HG02885 (cell line): ENCODE results near the gene GAL3ST3.
"Not testable (repeated sequence)": the region's sequence is repeated elsewhere in the genome, so short reads cannot be mapped to it uniquely, and the experiment has no call there.

Experiments used
- ATAC-seq: cut with Tn5 transposase; IDR thresholded peaks from one replicate; pipeline ENCODE4 v1.9.1; 2021; ENCODE audit warnings: mild to moderate bottlenecking; ENCODE audit not compliant: unreplicated experiment, poor library complexity

GAL3ST3 gene

DNA sequence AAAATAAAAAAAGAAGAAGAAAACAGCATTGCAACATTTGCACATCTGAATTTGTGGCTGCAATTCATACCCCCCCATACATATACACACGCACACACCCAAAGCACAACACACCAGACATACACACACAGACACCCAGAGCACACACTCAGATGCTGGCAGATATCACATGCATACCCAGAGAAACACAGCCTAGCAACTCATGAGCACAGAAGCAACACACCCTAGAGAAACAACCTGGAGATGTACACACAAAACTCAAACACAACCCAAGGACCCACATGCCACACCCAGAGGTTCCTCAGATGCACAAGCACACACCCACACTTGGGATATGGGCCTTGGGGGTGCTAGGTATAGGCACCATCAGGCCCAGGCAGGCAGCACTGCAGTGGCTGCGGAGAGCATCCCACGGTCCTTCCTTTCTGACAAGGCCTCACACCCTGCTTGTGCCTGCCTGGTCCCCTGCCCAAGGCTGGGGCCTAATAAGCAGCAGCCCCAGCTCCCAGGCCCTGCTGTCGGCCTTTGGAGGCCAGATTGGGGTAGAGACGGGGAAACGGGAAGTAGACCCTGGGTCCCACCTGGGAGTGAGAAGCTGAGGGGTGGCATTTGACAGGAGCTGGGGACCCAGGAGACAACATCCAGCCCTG lies 34.0 kb downstream of the GAL3ST3 start:
- no peak for ATAC-seq

DNA sequence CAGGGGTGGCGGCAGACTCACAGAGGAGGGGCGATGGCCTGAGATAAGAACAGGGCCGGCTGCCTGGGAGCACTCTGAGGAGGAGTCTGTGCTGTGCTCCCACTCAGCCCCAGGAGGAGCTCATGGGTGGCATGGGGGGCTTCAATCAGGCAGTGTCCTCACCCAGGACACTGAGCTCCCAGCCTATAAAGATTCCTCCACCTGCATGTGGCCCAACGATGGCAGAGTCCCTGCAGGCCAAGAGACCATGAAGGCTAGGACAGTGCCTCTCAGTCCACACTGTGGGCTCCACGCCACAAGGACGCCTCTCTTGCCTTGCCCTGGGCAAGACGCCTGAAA lies 35.2 kb downstream of the GAL3ST3 start:
- ATAC-seq, result no peak

DNA sequence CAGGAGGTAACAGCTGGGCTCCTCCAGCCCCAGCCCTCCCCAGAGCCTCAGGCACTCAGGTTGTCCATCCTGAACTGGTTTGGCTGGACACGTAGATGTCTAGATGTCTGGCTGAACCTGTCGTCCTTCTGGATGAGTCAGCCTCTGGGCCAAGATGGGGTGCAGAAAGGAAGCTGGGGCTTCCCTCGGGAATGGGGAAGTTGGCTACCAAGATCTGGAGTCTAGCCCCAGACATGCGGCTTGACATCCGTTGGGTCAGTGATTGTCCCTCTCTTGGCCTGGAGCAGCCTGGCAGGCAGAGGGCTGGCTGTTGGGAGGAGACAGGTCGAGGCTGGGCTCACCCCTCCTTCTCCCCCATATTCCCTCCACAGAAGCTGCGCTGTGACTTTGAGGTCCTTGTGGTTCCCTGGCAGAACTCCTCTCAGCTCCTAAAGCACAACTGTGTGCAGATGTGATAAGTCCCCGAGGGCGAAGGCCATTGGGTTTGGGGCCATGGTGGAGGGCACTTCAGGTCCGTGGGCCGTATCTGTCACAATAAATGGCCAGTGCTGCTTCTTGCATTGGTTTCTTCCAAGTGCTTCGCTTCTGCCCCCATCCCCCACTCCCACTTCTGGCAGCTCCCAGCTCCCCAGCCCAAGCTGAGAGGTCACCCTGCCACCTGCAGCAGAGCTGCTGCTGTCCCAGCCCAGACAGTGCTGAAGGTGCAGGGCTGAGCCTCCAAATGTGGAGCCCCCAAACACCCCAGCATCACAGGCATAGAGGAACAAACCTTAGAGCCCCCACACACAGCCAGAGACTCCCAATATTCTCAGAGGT lies 35.8 kb downstream of the GAL3ST3 start:
- no peak for ATAC-seq

DNA sequence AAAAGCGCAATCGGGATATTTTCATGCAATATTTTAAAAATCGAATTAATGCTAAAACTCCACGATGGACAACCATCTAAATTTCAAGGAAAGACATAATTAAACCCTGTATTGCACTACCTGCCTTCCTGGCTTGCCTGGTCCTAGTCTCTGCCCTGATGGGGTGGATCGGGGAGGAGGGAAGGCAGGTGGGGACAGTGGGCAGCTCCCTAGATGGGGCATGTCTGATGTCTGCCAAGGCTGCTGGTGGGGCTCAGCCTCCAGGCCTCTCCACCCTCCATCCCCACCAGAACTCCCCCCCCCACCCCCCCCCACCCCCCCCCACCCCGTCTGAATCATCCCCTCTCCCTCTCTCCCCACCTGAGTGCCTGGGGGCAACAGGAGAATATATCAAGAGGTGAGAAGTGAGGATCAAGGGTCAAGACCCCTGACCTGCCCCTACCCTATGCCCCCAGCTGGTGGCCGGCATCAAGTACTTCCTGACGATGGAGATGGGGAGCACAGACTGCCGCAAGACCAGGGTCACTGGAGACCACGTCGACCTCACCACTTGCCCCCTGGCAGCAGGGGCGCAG lies 36.5 kb downstream of the GAL3ST3 start:
- ATAC-seq, result no peak

DNA sequence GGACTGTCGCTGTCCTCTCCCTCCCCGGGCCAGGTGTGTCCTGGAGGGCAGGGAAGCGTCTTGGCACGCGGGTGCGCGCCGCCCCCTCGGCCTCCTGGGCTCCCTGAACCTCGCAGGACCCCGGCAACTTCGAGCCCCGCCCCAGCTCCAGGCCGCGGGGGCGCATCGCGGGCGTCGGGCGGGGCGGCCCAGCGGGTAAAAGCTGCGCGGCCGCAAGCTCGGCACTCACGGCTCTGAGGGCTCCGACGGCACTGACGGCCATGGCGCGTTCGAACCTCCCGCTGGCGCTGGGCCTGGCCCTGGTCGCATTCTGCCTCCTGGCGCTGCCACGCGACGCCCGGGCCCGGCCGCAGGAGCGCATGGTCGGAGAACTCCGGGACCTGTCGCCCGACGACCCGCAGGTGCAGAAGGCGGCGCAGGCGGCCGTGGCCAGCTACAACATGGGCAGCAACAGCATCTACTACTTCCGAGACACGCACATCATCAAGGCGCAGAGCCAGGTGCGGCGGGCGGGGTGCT lies 37.1 kb downstream of the GAL3ST3 start, which contains the start of gene CST6:
TSS of gene CST6 (plus strand) at position 224 of the 519 bp plus-strand sequence. CDS start at position 261, 37 bp downstream.
- ATAC-seq, result no peak

DNA sequence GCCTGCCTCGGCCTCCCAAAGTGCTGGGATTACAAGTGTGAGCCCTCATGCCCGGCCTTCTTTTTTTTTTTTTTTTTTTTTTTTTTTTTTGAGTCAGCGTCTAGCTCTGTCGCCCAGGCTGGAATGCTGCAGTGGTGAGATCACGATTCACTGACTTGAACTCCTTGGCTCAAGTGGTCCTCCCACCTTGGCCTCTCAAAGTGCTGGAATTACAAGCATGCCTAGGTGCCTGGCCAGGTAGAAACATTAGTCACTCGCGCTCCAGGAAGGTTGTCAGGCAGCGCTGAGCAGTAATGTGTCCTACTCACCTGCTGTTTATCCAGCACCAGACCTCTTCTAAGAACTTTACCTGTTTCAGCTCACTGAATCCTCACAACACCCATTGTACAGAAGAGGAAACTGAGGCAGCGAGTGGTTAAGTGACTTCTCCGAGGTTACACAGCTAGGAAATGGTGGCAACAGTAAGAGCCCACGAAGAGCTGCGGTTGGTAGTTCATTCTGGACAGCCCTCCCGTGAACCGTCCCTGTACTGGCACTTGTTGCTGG lies 37.6 kb downstream of the GAL3ST3 start:
- ATAC-seq, result no peak

DNA sequence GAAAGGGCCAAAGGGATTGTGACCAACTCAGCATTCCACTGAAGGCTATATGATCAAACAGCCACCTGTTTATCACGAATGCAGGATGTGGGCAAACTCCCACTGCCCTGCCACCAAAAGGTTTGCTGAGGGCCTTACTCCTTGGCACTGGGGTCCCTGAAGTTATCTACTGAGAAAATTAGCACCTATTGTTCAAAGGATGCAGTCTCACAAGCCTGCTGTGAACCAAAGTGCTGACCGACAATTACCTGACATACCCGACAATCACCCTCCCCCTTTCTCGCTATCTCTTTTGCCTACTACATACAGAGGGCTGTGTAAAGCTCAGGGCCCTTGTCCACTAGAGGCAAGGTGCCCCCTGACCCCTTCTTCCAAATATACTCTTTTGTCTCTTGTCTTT lies 38.9 kb downstream of the GAL3ST3 start:
- ATAC-seq, result not testable (repeated sequence)

DNA sequence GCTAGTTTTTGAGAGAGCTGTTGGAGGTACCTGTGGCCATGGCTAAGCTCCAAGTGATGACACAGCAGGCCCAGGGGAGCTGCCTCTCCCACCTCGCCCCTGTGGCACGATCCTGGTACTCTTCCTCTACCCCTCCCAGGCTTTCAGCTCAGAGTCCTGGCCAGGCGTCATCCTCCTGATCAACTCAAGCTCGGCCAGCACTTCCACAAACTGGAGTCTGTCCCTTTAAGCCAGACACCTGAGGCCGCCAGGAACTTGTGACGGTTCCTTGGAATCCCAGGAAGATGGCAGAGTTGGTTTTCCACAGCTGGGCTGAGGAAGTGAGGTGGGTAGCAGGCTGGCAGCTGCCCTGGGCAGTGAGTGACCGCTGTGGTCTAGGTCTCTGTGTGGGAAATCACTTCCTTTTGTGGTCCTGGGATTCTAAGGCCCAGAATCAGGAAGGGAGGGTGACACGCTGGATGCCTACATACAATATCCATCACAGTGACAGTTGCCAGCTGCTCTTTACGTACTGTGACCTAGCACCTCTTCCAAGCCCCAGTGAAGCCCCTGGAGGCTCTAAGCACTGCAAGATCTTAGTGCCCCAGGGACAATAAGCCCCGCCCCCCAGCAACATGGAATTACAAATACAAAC lies 40.4 kb downstream of the GAL3ST3 start:
- ATAC-seq, result no peak

DNA sequence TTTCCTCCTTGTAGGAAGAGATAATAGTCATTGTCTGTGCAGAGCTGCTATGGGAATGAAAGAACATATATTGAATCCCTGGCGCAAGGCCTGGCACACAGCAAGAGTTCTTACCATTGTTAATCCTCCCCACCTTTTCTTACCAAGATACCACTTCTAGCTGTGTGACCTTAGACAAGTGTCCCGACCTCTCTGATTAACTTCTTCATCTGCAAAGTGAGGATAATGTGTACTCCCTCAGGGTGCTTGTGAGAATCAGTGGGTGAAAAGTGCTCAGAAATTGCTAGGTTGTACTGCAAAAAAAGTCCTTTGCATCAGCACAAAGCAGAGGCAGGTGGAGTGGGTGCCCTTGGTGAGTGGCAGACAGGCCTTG lies 40.9 kb downstream of the GAL3ST3 start:
- ATAC-seq, result no peak

DNA sequence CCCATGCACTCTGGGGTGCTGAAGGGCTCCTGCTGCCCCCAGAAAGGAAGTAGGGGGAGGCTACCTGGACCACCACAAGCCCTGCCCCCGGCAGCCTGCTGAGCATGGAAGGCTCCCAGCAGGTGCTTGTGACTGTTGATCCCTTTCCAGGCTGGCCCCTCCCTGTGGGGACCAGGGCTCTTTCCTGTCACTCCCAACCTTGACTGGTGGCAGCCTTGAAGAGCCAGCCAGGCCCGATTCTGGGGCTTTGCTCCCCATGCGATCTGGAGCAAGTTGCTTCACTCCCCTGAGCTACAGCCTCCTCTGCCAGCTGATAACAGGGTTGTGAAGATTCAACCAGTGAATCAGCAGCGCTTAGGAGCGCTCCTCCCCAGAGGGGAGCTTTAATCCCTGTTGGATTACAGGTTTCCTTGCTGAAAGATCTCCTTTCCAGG lies 41.7 kb downstream of the GAL3ST3 start:
- no peak for ATAC-seq

DNA sequence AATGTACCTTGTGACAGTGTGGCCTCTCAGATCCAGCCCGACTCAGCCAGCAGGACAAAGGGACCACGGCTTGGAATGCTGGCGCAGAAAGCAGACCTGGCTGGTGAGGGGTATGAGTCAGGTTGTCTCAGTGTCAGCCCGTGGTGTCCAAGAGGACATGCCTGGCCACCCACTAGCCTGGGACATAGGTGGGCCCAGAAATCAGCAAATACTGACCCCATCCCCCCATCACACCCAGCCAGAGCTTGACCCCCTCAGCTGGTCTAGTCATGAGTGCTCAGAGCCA lies 42.1 kb downstream of the GAL3ST3 start:
- no peak for ATAC-seq

DNA sequence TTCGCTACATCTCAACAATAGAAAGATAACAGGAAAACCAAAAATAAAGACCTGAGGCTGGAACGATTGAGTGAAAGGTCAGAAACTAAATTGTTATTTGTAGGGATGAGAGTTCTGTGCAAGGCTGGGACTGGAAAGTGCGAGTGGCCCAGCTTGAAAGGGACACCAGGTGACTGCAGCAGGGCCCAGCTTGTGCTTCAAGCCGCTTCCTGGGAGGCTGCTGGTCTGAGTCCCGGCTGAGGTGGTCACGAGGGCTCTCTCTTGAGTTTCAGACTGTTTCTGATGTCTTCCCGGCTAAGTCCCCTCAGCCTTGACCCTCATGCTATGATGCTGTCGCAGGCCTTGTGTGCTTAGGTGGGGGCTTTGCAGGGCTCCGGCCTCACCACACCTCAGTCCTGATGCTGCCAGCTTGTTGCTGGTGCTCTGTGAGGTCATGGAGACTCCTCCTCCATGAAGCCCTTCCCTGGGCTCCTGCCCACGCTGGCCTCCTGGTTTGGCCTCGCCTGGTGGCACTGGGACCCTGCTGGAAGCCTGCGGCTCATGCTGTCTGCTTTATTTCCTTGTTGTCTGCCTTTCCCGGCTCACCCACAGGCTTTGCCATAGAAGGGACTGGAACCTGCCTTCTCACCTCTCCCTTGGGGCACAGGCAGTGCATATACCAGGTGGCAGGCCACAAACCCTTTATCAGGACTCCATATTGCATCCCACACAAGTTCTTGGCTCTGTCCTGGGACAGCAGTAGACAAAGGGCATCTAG lies 42.6 kb downstream of the GAL3ST3 start:
- ATAC-seq, result no peak

DNA sequence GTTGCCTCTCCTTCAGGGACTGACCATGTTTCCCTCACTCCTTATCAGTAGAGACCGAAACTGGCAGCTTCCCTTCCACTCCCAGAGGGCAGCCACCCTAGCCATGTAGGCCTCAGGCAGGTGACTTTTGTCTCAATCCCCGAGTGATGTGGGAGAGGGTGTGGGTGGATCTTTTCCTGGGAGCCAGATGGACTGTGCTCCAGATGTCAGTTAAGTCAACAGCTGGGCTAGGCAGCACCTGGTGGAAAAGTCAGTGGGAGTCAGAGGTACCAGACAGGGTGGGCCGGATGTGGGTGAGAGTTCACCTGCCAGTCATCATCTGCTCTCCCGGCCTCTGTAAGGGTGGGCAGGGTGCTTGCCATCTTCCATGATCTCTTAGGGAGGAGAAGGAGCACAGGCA lies 44.8 kb downstream of the GAL3ST3 start:
- no peak for ATAC-seq

DNA sequence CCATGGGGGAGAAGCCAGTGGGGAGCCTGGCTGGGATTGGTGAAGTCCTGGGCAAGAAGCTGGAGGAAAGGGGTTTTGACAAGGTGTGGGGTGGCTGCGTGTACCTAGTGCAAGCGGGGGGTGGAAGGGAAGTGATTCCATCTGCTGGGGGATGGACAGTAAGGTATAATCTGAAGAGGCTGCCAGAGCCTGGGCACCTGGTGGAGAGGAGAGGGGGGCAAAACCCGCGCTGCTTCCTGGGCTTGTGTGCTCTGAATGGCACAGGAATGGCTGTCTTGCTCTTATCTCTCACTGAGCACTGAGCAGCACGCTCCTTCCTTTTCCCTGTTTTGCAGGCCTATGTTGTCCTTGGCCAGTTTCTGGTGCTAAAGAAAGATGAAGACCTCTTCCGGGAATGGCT lies 45.7 kb downstream of the GAL3ST3 start:
- no peak for ATAC-seq

DNA sequence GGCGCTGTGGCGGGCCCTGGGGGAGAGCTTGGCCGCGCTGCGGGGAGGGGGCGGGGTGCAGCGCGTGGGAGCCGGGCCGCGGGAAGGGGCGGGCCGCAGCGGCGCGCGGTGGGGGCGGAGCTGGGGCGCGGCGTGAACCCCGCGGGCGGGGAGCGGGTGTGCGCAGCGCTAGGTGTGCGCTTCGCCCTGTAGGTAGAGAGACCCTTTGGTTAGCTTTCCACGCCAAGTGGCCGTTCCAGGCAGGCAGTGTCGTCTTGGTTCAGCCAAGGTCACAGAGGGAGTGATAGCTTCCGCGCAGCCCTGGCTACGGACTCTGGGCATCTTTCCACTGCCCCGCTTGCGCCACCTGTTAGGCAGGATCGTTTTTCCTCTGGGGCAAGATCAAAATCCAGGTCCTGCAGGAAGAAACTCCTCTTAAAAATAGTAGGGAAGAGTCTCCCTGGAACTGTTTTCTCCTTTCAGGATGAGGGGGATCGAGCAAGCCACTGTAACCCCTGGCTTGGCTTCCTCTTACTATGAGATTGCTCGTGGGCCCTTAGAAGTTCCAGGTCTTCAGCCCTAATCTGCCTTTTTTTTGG lies 46.2 kb downstream of the GAL3ST3 start:
- ATAC-seq, result peak; percentile 68

DNA sequence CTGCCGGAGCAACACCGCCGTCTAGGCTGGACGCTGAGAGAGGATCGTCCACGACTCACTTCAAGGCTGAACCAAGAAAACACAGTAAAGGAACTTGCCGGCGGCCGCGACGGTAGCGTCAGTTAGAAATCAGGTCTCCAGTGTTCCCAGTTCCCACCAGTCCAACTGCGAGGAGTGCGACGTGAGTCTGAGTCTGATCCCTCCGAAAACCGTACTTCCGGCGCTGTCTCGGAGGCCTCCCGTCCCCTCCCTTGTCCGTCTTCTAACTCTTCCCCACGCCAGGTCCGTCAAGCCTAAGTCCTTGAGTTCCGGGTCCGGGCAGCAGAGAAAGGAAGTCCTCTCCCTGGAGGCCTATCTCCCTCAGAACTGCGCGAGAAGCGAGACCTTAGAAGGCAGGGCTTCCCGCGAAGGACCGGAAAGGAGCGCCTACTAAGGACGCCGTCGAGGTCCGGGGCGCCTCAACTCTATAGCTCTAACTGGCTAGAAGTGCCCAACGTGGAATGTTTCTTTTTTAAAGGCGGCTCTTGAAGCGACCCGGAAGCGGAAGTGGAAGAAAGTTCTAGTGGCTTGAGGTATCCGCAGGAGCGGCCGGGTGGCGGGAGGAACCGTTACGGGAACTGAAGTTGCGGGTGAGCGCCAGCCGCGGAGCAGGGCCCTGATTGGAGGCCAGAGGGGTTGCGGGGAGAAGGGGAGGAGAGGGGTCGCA lies 46.9 kb downstream of the GAL3ST3 start, which contains the start of the genes BANF1 and EIF1AD:
TSS of gene BANF1 (plus strand) at position 562 of the 706 bp plus-strand sequence. CDS start 748 bp downstream, outside the sequence.
TSS of gene EIF1AD (minus strand) at position 216 of the 706 bp plus-strand sequence. CDS start 1,768 bp downstream, outside the sequence.
- peak; percentile 78 for ATAC-seq

DNA sequence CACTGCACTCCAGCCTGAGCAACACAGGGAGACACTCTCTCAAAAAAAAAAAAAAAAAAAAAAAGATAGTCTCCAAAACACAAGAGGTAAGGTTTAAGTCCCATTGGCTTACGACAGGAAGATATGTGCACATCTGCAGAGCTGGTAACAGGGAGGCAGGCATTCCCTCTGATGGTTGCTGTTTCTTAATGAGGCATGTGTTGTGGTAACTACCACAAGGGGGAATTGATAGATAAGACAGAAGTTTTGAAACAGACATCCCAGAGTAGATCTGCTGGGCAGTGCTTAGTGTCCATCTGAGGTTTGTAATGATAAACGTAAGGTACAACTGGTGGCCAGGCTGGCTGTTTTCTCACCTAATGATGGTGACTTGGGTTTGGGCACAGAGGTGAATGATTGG lies 51.7 kb downstream of the GAL3ST3 start:
- ATAC-seq, result no peak

DNA sequence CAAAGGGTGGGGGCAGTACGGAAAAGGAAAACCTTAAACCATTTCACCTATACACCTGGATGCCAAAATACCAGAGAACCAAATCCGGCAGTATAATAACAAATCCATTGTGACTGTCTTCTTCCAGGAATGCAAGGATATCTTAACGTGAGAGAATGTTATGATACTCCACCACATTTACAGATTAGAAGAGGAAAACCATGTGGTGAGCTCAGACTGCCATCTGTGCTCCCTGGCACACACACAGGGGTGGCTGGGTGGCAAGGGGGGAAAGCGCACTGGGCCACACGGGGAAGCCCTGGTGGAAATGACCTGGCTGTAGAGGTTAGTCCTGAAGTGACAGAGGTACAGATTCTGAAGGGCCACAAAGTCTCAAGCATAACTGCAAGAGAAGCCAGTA lies 56.9 kb downstream of the GAL3ST3 start:
- ATAC-seq, result no peak
